ENCODE data around the gene VPREB3. TPM values are rescaled to one million over a fixed set of nuclear protein-coding genes. Genes with fewer than 3 reads are reported as not detected.

Gene VPREB3
- total RNA-seq, 2 donors from 2014 or later, result not detected

DNA sequence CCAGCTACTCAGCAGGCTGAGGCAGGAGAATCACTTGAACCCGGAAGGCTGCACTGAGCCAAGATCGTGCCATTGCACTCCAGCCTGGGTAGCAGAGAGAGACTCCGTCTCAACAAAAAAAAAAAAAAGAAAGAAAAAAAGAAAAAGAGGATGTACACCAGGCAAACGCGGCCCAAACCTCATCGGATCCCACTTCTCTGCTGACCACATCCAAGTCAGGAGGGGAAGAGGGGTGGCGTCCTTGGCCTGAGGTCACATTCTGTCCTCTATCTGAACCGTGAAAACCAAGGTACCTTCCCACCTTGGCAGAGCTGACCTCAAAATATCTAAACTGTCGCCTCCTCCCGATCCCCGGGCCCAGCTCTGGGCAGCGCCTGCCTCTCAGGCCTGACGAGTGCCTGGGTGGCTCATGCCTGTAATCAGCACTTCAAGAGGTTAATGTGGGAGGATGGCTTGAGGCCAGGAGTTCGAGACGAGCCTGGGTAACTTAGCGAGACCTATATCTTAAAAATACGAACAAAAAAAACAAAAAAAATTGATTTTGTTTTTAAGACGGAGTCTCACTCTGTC is 38.3 kb downstream of the VPREB3 start:
- Histone ChIP-seq H3K27ac (peak overlapping the region in 1 of 2 donors; percentile 71), H3K27me3 (no peaks in the 10 kb centered on the region), H3K4me1 (peaks cover 0 to 14% of the 10 kb centered on the region in 2 donors), H3K36me3 (peaks cover 12% of the 10 kb centered on the region), H3K4me3 (peak overlapping the region in 1 of 2 donors; percentile 77), H3K9me3 (no peaks in the 10 kb centered on the region)
- no peak for DNase-seq (ENCODE audit: low spot score)
- TF ChIP-seq CTCF (IDR thresholded peaks at IDR 0.05), result no peak

GRCh38 chr22:23714596-23715578 is 39.3 kb downstream of the VPREB3 start:
- no peak for DNase-seq (ENCODE audit: low spot score)
- no peak for TF ChIP-seq CTCF (IDR thresholded peaks at IDR 0.05)
- no peak overlapping the region for H3K4me3 ChIP-seq
- no peak overlapping the region for H3K27ac ChIP-seq
- H3K4me1 ChIP-seq, result peaks cover 0 to 14% of the 10 kb centered on the region in 2 donors
- peaks cover 21% of the 10 kb centered on the region for H3K36me3 ChIP-seq
- H3K27me3 ChIP-seq, result no peaks in the 10 kb centered on the region
- no peaks in the 10 kb centered on the region for H3K9me3 ChIP-seq

DNA sequence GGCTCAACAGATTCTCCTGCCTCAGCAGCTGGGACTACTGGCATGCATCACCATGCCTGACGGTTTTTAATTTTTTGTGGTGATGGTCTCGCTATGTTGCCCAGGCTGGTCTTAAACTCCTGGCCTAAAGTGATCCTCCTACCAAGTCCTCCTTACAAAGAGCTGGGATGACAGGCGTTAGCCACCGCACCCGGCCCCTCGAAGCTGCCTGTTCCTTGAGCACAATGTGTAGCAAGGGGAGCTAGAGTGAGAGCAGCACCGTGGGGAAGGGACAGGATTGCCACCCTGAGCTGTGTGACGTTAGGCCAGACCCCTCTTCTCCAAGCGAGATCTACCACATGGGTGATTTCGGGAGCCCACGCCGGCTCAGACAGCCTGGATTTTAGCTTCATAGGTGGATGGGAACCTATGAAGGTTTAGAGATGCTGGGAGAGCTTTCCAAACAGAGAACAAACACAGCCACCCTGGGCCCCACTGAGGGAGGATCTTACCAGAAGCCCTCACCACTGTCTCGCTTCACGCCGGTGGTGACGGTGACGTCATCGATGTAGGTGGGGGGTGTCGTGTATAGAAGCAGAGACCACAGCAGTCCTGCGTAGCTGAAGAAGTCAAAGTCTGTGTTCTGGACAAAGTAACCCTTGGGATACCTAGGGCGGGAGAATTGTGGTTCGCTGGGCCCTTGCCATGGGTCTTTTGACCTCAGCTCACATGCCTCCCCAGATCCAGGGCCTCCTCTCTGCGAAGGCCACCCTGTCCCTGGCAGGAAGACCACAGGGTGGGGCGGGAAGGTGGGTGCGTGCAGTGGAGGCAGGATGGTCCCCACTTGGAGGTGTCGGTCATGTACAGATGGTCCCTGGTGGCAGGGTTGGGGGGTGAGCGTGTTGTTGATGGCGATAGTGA is 40.3 kb downstream of the VPREB3 start:
- no peak for TF ChIP-seq CTCF (IDR thresholded peaks at IDR 0.05)
- peaks cover 30% of the 10 kb centered on the region for H3K36me3 ChIP-seq
- no peaks in the 10 kb centered on the region for H3K27me3 ChIP-seq
- H3K9me3 ChIP-seq, result no peaks in the 10 kb centered on the region
- no peak for DNase-seq (ENCODE audit: low spot score)
- H3K4me1 ChIP-seq, result peaks cover 0 to 14% of the 10 kb centered on the region in 2 donors
- H3K4me3 ChIP-seq, result no peak overlapping the region
- no peak overlapping the region for H3K27ac ChIP-seq

- DNase-seq (ENCODE audit: low spot score), result no peak
- peaks cover 0 to 10% of the 10 kb centered on the region in 2 donors for H3K4me1 ChIP-seq
- H3K9me3 ChIP-seq, result no peaks in the 10 kb centered on the region
- H3K27me3 ChIP-seq, result no peaks in the 10 kb centered on the region
- H3K27ac ChIP-seq, result no peak overlapping the region
- peaks cover 47% of the 10 kb centered on the region for H3K36me3 ChIP-seq
- H3K4me3 ChIP-seq, result no peak overlapping the region
- no peak for TF ChIP-seq CTCF (IDR thresholded peaks at IDR 0.05)
Measured at GRCh38 chr22:23712256-23712655, 42.0 kb downstream of the VPREB3 start.

- Histone ChIP-seq H3K9me3 (no peaks in the 10 kb centered on the region), H3K36me3 (peaks cover 67% of the 10 kb centered on the region), H3K27ac (no peak overlapping the region), H3K27me3 (no peaks in the 10 kb centered on the region), H3K4me3 (no peak overlapping the region), H3K4me1 (no peaks in the 10 kb centered on the region)
- TF ChIP-seq CTCF (IDR thresholded peaks at IDR 0.05), result no peak
- DNase-seq (ENCODE audit: low spot score), result no peak
Measured at GRCh38 chr22:23709107-23709506, 45.1 kb downstream of the VPREB3 start.

Measured in right atrium auricular region (tissue), 2 donors.